Measurements from ENCODE around the gene PPM1L.
"Not testable (repeated sequence)": the region's sequence is repeated elsewhere in the genome, so short reads cannot be mapped to it uniquely, and the experiment has no call there.

DNA sequence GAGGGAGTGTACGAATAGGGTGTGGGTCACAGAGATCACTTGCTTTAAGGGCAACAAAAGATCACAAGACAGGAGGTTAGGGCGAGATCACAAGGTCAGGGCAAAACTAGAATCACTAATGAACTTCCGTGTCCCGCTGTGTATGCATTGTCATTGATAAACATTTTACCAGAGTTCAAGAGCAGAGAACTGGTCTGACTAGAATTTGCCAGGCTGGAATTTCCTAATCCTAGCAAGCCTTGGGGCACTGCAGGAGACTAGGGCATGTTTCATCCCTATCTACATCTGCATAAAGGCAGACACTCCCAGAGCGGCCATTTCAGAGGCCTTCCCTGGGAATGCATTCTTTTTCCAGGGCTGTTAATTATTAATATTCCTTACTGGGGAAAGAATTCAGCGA lies 227.9 kb downstream of the PPM1L start:
- TF ChIP-seq, protein P1, sequence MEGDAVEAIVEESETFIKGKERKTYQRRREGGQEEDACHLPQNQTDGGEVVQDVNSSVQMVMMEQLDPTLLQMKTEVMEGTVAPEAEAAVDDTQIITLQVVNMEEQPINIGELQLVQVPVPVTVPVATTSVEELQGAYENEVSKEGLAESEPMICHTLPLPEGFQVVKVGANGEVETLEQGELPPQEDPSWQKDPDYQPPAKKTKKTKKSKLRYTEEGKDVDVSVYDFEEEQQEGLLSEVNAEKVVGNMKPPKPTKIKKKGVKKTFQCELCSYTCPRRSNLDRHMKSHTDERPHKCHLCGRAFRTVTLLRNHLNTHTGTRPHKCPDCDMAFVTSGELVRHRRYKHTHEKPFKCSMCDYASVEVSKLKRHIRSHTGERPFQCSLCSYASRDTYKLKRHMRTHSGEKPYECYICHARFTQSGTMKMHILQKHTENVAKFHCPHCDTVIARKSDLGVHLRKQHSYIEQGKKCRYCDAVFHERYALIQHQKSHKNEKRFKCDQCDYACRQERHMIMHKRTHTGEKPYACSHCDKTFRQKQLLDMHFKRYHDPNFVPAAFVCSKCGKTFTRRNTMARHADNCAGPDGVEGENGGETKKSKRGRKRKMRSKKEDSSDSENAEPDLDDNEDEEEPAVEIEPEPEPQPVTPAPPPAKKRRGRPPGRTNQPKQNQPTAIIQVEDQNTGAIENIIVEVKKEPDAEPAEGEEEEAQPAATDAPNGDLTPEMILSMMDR (IDR thresholded peaks at IDR 0.05) = not testable (repeated sequence)
- not testable (repeated sequence) for TF ChIP-seq EP300, POLR2A (IDR thresholded peaks at IDR 0.05)

Measured in ovary (tissue), 3 donors.